ENCODE data around the gene LYST. TPM values are rescaled to one million over a fixed set of nuclear protein-coding genes. Genes with fewer than 3 reads are reported as not detected.

LYST gene
- total and polyA plus RNA-seq, 8 donors, result 1.7 to 95.6 (median 17.9) TPM

GRCh38 chr1:235670157-235670776, 196.4 kb downstream of the LYST start:
- peaks cover 12 to 41% (median 26%) of the 10 kb centered on the region in 4 donors for H3K9me3 ChIP-seq
- H3K27me3 ChIP-seq, result no peaks in the 10 kb centered on the region
- H3K27ac ChIP-seq, result no peak overlapping the region
- 96 to 99% (median 98%) methylated on average over 8 of the region's 8 CpGs for WGBS, 5 donors
- intact Hi-C loops (cut with DNase I; ENCODE audit: low total_unique reads), result no loop called here
- no peak for TF ChIP-seq POLR2AphosphoS5 (IDR thresholded peaks at IDR 0.05)
- TF ChIP-seq EP300 (IDR thresholded peaks at IDR 0.05), result no peak
- no peak for TF ChIP-seq CTCF (IDR thresholded peaks at IDR 0.05)
- TF ChIP-seq POLR2A (IDR thresholded peaks at IDR 0.05), result no peak
- H3K36me3 ChIP-seq, result peaks cover 21 to 71% (median 63%) of the 10 kb centered on the region in 4 donors
- DNase-seq, result no peak
- H3K4me1 ChIP-seq, result no peaks in the 10 kb centered on the region
- no peak overlapping the region for H3K4me3 ChIP-seq

GRCh38 chr1:235669277-235669676, 197.4 kb downstream of the LYST start:
- Histone ChIP-seq H3K27ac (no peak overlapping the region), H3K9me3 (peaks cover 12 to 38% (median 24%) of the 10 kb centered on the region in 4 donors), H3K27me3 (no peaks in the 10 kb centered on the region), H3K36me3 (peaks cover 18 to 71% (median 62%) of the 10 kb centered on the region in 4 donors), H3K4me3 (no peak overlapping the region), H3K4me1 (no peaks in the 10 kb centered on the region)
- DNase-seq, result no peak
- intact Hi-C loops (cut with DNase I; ENCODE audit: low total_unique reads), result no loop called here
- TF ChIP-seq POLR2AphosphoS5 (IDR thresholded peaks at IDR 0.05) (no peak), CTCF (IDR thresholded peaks at IDR 0.05) (no peak)
- WGBS, 5 donors, result 93 to 96% (median 94%) methylated on average over 3 of the region's 3 CpGs

- WGBS, 5 donors, result 90 to 96% (median 92%) methylated on average over 4 of the region's 4 CpGs
- TF ChIP-seq CTCF (IDR thresholded peaks at IDR 0.05) (no peak), POLR2A (IDR thresholded peaks at IDR 0.05) (no peak), POLR2AphosphoS5 (IDR thresholded peaks at IDR 0.05) (no peak), EP300 (IDR thresholded peaks at IDR 0.05) (no peak)
- intact Hi-C loops (cut with DNase I; ENCODE audit: low total_unique reads), result no loop called here
- Histone ChIP-seq H3K4me3 (no peak overlapping the region), H3K4me1 (no peaks in the 10 kb centered on the region), H3K27me3 (no peaks in the 10 kb centered on the region), H3K27ac (no peak overlapping the region), H3K9me3 (no peaks in the 10 kb centered on the region), H3K36me3 (peaks cover 20 to 61% (median 52%) of the 10 kb centered on the region in 4 donors)
- DNase-seq, result no peak
Measured at GRCh38 chr1:235663628-235664027, 203.1 kb downstream of the LYST start.

GRCh38 chr1:235661568-235661967, 205.1 kb downstream of the LYST start:
- TF ChIP-seq EP300 (IDR thresholded peaks at IDR 0.05), result no peak
- TF ChIP-seq POLR2AphosphoS5 (IDR thresholded peaks at IDR 0.05), result no peak
- H3K27me3 ChIP-seq, result no peaks in the 10 kb centered on the region
- intact Hi-C loops (cut with DNase I; ENCODE audit: low total_unique reads), result no loop called here
- peaks cover 20 to 53% (median 52%) of the 10 kb centered on the region in 4 donors for H3K36me3 ChIP-seq
- WGBS, 5 donors, result 69 to 84% (median 76%) methylated on average over 2 of the region's 2 CpGs
- H3K4me3 ChIP-seq, result no peak overlapping the region
- H3K9me3 ChIP-seq, result no peaks in the 10 kb centered on the region
- no peaks in the 10 kb centered on the region for H3K4me1 ChIP-seq
- no peak for DNase-seq
- no peak overlapping the region for H3K27ac ChIP-seq

- Histone ChIP-seq H3K27me3 (peaks cover 0 to 8% (median 0%) of the 10 kb centered on the region in 3 donors), H3K4me1 (no peaks in the 10 kb centered on the region), H3K27ac (no peak overlapping the region), H3K9me3 (peaks cover 0 to 3% (median under 1%) of the 10 kb centered on the region in 4 donors), H3K36me3 (peaks cover 20 to 44% (median 43%) of the 10 kb centered on the region in 4 donors), H3K4me3 (no peak overlapping the region)
- 93 to 98% (median 95%) methylated on average over 8 to 14 of the region's 14 CpGs for WGBS, 5 donors
- no peak for DNase-seq
- intact Hi-C loops (cut with DNase I; ENCODE audit: low total_unique reads), result no loop called here
- no peak for TF ChIP-seq POLR2A (IDR thresholded peaks at IDR 0.05)
- no peak for TF ChIP-seq EP300 (IDR thresholded peaks at IDR 0.05)
Measured at GRCh38 chr1:235659186-235659771, 207.4 kb downstream of the LYST start.

Measured in stomach (tissue), 9 donors.